GM12891 (cell line): ENCODE measurements around the gene CLIP4.

Source experiments
- POLR2A ChIP-seq: IDR thresholded peaks from 2 replicates; pipeline ENCODE4 v1.6.1; 2011; ENCODE audit warnings: low read depth, low read length, control low read depth
- POLR2AphosphoS5 ChIP-seq: IDR thresholded peaks from 2 replicates; pipeline ENCODE4 v1.6.1; 2011; ENCODE audit warnings: low read depth, low read length, control low read depth
- SPI1 ChIP-seq: IDR thresholded peaks from 2 replicates; pipeline ENCODE4 v1.6.1; 2011; ENCODE audit warnings: low read depth, low read length, control low read depth
- TAF1 ChIP-seq: IDR thresholded peaks from 2 replicates; pipeline ENCODE4 v1.6.1; 2011; ENCODE audit warnings: low read depth, low read length, control low read depth

- TF ChIP-seq POLR2AphosphoS5 (no peak), POLR2A (no peak), TAF1 (no peak), SPI1 (no peak)
These were observed 4.0 kb downstream of the CLIP4 start for GRCh38 chr2:29119211-29119610.
